GM15510 (cell line): ENCODE data around the gene AUH.

Experiments
- POLR2A ChIP-seq: IDR thresholded peaks from 3 replicates; pipeline ENCODE4 v1.6.1; 2011; ENCODE audit warnings: borderline replicate concordance; ENCODE audit not compliant: insufficient read length; ENCODE audit errors: extremely low read depth

Gene AUH

DNA sequence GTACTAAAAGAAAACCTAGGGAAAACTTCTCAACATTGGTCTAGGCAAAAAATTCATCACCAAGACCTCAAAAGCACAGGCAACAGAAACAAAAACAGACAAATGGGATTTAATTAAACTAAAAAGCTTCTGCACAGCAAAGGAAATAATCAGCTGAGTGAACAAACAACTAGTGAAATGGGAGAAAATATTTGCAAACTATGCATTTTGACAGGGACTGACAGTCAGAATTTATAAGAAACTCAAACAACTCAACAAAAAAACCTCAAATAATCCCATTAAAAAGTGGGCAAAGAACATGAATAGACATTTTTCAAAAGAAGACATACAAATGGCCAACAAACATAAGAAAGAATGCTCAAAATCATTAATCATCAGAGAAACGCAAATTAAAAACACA, 189.4 kb downstream of the AUH start:
- no peak for TF ChIP-seq POLR2A

DNA sequence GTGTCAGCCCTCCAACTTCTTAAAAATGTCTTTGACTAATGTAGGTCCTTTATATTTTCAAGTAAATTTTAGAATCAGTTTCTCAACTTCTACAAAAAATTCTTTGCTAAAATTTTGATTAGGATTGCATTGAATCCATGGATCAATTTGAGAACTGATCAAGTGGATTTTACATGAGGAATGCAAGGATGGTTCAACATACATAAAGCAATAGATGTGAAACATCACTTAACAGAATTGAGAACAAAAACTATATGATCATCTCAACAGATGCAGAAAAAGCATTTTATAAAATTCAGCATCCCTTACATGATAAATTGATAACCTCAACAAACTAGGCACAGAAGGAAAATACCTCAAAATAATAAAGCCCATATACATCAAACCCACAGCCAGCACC, 190.8 kb downstream of the AUH start:
- TF ChIP-seq POLR2A, result no peak

- TF ChIP-seq POLR2A, result no peak
Measured at GRCh38 chr9:91166796-91167366, 194.8 kb downstream of the AUH start.

DNA sequence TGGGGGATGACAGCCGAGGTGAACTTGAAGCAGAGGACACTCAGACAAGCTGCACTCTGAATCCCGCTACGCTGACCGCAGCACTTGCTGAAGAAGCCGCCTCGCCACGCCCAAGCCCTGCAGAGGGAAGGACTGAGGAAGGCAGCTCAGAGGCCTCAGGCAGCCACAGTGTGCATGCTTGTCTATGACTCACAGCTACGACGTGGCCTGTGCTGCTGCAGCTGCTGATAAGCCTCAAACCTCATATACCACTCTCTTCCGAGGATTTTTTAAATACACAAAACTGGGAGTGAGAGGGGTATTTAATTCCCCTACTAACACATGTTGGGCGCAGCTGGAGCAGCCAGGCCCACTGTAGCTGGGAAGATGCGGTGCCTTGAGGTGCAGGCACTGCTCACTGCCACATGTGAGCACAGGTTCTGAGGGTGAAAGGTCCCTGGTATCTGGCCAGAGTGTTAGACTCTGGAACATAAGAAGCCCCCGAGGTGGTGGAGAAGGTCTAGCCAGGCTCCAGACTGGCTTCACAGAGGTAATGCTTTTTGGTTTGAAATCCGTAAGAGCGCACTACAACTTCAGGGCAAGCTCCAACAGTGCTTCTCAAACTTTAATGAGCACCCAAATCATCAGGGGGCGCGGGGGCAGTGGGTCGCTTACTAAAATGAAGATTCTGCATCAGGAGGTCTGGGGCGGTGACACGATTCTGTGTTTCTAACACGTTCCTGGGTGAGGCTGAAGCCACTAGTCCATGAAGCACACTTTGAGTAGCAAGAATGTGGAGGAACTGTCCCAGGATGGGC, 196.8 kb downstream of the AUH start:
- TF ChIP-seq POLR2A, result no peak
